Mucosa of descending colon (tissue), 3 donors: ENCODE measurements around the gene AMDHD2. TPM values are rescaled to one million over a fixed set of nuclear protein-coding genes. Genes with fewer than 3 reads are reported as not detected.
A peak's percentile ranks its signal among the peaks of the same experiment; 100 is the strongest.

ENCODE experiments used
- ATAC-seq: fragments of 200-7000 bp; cut with Tn5 transposase; one replicate; pipeline ENCODE4 v1.9.1; 2020; ENCODE audit warnings: mild to moderate bottlenecking, moderate library complexity
- DNase-seq, 3 donors: peaks; one replicate each; pipeline ENCODE4 v3.0.0-alpha.2; 2020
- H3K36me3 ChIP-seq: fragments of 200-600 bp; one replicate; pipeline ENCODE4 v1.8.0; 2021; ENCODE audit warnings: low read depth, mild to moderate bottlenecking
- H3K4me1 ChIP-seq: fragments of 200-600 bp; one replicate; pipeline ENCODE4 v1.8.0; 2021; ENCODE audit warnings: low read depth, mild to moderate bottlenecking
- H3K4me3 ChIP-seq: fragments of 200-600 bp; one replicate; pipeline ENCODE4 v1.8.0; 2021; ENCODE audit warnings: mild to moderate bottlenecking
- H3K9me3 ChIP-seq: fragments of 200-600 bp; one replicate; pipeline ENCODE4 v1.8.0; 2021; ENCODE audit warnings: mild to moderate bottlenecking
- intact Hi-C, 2 donors: fragments of 100-400 bp; cut with DNase I in 1 of 2; cut with micrococcal nuclease in 1 of 2; formaldehyde crosslinking; loops; one replicate each; pipeline versions ENCODE4 v1.11.0 to v1.11.1; 2022; cut with DNase I, micrococcal nuclease
- total RNA-seq, 3 donors: library from RNA; stranded (reverse); fragmentation: NEBNext Ultra II Directional in 2 of 3; extraction: Animal tissue kit (Norgen Biotek cat#: 25700) in 2 of 3; gene quantifications; one replicate each; pipeline versions ENCODE4 v1.2.1 to v1.2.4, GENCODE V29; 2021 to 2023
- TF ChIP-seq, protein P1 (sequence below): fragments of 200-600 bp; IDR thresholded peaks from one replicate; pipeline ENCODE4 v1.8.0; 2022; ENCODE audit warnings: antibody characterized with exemption, mild to moderate bottlenecking
- donor health status: DM: no; HTN: no; CAD: no; lungs with moderate emphysema.
- donor health status: DM: no; HTN: no; CAD: no.
- donor health status: DM: no; HTN: yes; CAD: no.

The AMDHD2 gene
- total RNA-seq, 3 donors from 2014 or later, result 33.6 to 51.2 (median 38.4) TPM

DNA sequence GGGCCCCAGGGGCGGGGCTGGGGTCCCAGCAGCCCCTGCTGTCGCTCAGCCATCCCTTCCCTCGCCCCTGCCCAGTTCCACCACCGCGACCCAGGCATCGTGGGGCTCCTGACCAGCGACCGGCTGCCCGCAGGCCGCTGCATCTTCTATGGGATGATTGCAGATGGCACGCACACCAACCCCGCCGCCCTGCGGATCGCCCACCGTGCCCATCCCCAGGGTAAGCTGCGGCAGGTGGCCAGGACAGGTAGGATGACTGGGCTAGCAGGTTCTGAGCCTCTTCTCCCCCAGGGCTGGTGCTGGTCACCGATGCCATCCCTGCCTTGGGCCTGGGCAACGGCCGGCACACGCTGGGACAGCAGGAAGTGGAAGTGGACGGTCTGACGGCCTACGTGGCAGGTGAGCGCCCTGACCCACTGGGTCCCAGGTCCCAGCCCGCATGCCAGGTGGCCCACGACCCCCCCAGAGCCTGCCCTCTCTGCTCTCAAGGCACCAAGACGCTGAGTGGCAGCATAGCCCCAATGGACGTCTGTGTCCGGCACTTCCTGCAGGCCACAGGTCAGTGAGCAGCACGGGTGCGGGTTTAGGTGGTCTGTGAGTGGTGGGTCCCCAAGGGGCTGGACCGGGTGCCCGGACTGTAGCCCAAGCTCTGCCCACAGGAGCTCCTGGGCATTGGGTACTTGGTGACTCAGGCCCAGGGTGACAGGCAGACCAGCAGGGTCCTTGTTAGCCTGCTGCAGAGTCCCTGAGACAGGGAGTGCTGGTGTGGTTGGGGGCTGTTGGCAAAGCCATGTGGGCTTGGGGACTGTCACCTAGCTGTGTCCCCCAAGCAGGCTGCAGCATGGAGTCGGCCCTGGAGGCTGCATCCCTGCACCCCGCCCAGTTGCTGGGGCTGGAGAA is 8.2 kb downstream of the AMDHD2 start:
- H3K4me1 ChIP-seq, result peaks cover 13% of the 10 kb centered on the region
- DNase-seq, result peak in 2 of 3 donors; percentile 30 to 58
- intact Hi-C loops, result no loop called here
- TF ChIP-seq, protein P1, sequence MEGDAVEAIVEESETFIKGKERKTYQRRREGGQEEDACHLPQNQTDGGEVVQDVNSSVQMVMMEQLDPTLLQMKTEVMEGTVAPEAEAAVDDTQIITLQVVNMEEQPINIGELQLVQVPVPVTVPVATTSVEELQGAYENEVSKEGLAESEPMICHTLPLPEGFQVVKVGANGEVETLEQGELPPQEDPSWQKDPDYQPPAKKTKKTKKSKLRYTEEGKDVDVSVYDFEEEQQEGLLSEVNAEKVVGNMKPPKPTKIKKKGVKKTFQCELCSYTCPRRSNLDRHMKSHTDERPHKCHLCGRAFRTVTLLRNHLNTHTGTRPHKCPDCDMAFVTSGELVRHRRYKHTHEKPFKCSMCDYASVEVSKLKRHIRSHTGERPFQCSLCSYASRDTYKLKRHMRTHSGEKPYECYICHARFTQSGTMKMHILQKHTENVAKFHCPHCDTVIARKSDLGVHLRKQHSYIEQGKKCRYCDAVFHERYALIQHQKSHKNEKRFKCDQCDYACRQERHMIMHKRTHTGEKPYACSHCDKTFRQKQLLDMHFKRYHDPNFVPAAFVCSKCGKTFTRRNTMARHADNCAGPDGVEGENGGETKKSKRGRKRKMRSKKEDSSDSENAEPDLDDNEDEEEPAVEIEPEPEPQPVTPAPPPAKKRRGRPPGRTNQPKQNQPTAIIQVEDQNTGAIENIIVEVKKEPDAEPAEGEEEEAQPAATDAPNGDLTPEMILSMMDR, result no peak
- H3K4me3 ChIP-seq, result no peak overlapping the region
- H3K36me3 ChIP-seq, result no peaks in the 10 kb centered on the region
- no peak for ATAC-seq
- no peaks in the 10 kb centered on the region for H3K9me3 ChIP-seq

DNA sequence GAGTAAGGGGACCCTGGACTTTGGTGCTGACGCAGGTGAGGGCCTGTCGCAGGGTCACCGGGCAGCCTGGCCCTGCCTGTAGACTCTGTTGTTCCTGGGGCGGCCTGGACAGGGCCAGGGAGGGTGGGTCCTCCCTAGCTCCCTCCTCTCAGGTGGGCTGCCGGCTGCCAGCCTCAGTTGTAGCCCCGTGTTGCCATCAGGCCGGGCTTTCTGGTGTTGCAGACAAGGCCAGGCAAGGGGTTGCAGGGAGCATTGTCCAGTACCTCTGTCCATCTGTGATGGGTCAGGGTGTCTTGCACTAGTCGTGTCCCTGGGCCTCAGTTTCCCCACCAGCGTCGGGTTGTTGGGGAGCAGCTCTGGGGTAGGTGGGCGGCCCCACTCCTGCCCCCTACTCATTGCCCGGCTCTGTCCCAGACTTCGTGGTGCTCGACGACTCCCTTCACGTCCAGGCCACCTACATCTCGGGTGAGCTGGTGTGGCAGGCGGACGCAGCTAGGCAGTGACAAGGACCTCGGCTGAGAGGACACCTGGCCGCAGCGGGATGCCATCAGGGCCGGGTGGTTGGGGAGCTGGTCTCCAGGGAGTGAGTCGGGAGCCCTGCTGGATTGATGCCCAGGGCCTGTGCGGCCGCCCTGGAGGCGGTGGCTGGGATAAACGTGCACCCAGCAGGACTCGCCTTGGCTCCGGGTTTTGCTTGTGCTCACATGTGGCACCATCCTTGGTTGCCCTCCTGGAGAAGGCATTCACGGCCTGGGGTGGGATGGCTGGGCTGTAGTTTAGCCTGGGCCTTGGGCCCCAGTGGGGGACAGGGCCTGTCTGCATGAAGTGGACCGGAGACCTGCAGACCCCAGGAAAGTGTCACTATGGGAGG is 9.1 kb downstream of the AMDHD2 start:
- ATAC-seq, result no peak
- Histone ChIP-seq H3K4me1 (peaks cover 4% of the 10 kb centered on the region), H3K36me3 (no peaks in the 10 kb centered on the region), H3K9me3 (no peaks in the 10 kb centered on the region), H3K4me3 (no peak overlapping the region)
- DNase-seq, result peak in 2 of 3 donors; percentile 41 to 59
- intact Hi-C loops, result no loop called here
- TF ChIP-seq, protein P1, result no peak

DNA sequence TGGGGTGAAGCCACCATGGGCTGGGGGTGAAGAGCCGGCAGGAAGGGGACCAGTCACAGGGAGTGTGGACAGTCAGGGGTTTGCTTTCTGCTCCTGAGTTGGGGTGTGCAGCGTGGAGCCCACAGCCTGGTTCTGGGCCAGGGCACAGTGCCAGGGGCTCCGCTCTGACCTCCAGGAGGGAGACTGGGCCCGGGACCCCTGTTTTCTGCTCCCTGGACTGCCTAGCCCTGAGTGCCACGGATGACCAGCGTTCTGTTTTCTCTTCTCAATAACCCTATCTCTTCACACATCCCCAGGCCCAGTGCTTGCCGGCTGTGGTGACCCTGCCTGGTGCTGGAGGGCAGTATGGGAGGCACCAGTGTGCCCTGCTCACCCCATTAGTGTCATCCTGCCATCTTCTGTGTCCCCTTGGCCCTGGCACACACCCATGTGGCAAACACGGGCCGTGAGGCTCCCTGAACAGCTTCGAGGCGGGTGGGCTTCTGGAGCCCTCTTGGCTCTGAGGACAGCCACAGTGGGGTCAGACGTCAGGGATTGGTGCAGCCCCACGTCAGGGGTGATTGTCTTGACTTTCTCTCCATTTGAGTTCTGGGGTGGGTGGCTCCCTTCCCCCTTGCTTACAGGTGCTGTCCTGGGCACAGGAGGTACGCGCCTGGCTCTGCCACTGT is 9.9 kb downstream of the AMDHD2 start:
- no peaks in the 10 kb centered on the region for H3K36me3 ChIP-seq
- DNase-seq (peak in 2 of 3 donors; percentile 37 to 54), ATAC-seq (no peak)
- H3K4me1 ChIP-seq, result peaks cover 3% of the 10 kb centered on the region
- H3K4me3 ChIP-seq, result no peak overlapping the region
- intact Hi-C loops, result no loop called here
- H3K9me3 ChIP-seq, result no peaks in the 10 kb centered on the region
- TF ChIP-seq, protein P1, result no peak

DNA sequence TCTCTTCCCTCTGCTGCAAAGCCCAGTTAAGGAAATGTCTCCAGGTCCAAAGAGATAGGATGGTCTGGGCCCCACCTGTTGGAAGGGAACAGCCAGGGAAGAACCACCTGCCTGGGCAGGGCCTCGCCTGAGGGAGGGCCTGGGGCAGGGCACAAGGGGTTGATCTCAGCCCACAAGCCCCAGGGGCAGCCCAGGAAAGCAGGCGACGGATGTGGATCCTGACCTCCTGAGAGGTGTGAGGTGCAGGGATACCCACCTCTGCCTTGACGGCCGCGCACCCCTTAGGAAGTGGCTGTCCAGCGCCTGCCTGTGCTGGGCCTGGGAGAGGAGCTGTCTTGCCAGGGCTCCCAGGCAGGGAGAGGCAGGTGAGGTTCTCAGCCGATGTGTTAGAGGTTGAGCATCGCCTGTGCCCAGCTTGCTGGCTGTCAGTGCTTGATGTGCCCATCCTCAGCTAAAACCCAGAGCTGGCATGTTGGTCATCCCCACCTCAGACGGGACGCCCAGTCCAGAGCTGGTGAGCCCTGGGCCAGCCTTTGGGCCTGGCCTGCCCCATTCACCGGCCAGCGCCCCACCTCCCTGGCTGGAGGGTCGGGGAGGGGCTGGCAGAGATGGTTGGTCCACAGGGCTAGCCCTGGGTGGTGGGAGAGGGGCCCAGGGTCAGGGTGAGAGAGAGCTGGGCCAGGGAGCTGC is 10.6 kb downstream of the AMDHD2 start:
- no peak overlapping the region for H3K4me3 ChIP-seq
- ATAC-seq, result no peak
- peaks cover 3% of the 10 kb centered on the region for H3K4me1 ChIP-seq
- intact Hi-C loops, result no loop called here
- peak in 2 of 3 donors; percentile 57 to 62 for DNase-seq
- H3K9me3 ChIP-seq, result no peaks in the 10 kb centered on the region
- H3K36me3 ChIP-seq, result no peaks in the 10 kb centered on the region
- TF ChIP-seq, protein P1, result no peak

GRCh38 chr16:2531371-2531695 is 11.2 kb downstream of the AMDHD2 start, which contains the start of gene CEMP1:
Gene CEMP1, minus strand, starts transcription at chr16:2531408. Its CDS starts 335 bp downstream, at chr16:2531073.
- TF ChIP-seq, protein P1, result no peak
- Histone ChIP-seq H3K9me3 (no peaks in the 10 kb centered on the region), H3K4me3 (peak within 1 kb of the TSS; percentile 19), H3K4me1 (peaks cover 3% of the 10 kb centered on the region), H3K36me3 (no peaks in the 10 kb centered on the region)
- peak; percentile 3 for ATAC-seq
- no peak for DNase-seq
- intact Hi-C loops, result no loop called here
